ENCODE data around the gene ZNHIT2.
A peak's percentile ranks its signal among the peaks of the same experiment; 100 is the strongest.

ZNHIT2 gene

GRCh38 chr11:65134240-65134951 is 16.9 kb upstream of the ZNHIT2 start, which contains the start of gene SYVN1:
TSS of gene SYVN1 (minus strand) at chr11:65134519. CDS start at chr11:65133601, 918 bp downstream.
- DNase-seq: peak; percentile 91 to 94

DNA sequence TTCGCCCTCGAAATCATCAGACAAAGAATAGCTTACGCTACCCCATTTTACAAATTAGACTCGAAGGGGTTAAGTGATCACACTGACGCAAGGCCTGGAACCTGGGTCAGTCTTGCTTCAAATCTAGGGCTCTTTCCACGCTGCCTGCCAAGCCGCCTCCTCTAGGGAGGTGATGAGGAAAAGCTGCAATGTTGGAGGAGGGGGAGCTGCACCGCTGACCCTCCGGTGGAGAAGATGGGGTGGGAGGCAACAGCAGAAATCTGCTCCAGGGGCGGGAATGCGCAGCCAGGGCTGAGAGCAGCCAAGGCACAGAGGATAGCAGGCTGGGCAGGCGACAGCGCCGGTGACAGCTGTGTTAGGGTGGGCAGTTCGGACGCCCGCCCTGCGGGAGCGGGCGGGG is 16.2 kb upstream of the ZNHIT2 start:
- DNase-seq: no peak

DNA sequence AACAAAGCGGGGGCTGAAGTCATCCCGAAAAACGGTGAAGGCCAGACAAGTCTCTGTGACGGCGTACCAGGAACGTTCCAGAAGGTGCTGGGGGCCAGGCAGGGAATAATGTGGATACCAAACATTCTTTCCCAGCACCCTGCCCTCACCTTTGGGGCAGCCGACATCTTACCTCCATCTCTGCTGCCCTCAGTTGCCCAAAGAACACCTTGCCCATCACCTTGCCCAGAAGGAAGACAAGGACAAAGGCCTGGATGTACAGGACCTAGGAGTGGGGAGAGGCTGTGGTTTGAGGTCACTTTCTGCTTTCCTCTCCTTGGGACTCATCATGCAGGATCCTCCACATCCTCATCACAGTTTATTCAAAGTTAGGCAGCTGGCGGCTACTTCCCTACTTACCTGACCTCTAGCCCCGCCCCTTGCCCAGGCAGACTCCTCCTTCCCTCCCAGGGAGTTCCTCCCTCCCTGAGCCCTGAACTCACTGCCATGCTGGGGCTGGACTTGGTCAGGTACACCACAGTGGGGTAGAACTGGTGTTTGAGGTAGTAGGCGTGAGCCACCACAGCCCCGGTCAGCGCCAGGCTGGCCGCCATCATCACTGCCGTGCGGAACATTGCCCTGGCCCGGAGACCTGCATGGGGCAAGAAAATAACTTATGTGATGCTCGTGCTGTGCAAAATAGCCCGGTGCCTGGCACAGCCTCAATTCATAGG is 15.6 kb upstream of the ZNHIT2 start:
- peak; percentile 79 to 82 for DNase-seq

DNA sequence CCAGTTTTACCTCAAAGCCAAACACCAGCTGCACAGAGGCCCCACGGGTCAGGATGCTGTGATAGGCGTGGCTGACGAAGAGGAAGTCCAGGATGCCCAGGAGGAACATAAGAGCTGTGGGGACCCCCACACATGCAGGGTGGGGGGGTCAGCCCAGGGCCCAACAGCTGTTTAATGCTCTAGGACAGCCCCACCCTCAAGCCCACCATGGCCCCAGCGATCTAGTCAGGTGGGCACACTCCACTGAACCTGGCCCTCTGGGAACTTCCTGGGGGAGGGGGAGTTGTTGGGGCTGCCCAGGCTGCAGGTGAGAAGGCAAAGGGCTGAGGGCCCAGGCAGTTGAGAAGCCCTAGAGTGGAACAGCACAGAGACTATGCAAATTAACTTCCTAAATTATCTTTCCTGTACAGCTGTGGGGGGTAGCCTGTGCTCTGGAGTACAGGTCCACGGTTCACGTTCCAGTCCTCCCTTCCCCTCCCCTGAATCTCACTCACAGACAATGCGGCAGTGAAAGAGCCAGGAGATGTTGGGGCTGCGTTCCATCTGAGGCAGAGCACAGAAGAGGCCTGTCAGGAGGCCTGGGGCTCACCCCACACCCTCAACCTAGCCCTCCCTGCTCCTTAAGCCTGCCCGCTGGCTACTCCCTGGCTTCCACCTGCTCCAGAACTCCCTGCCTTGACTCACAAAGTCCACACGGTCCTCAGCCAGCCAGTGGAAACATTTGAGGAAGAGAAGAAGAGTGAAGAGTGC is 14.9 kb upstream of the ZNHIT2 start:
- no peak for DNase-seq

GRCh38 chr11:65131895-65132237 is 14.4 kb upstream of the ZNHIT2 start:
- no peak for DNase-seq

DNA sequence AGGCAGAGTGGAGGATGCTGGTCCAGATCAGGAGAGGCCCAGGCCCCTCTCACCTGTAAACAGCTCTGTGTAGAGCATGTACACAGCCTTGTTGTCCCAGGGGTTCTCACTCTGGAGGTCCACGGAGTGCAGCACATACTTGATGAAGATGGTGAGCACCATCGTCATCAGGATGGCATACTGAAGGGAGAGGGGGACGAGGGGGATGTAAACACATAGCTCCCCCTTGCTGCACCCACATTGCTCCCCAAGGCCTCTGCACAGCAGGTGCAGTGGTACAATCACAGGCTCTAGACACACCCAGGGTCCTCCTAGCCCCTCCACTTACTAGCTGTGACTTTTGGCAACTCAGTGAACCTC is 13.9 kb upstream of the ZNHIT2 start:
- no peak for DNase-seq

DNA sequence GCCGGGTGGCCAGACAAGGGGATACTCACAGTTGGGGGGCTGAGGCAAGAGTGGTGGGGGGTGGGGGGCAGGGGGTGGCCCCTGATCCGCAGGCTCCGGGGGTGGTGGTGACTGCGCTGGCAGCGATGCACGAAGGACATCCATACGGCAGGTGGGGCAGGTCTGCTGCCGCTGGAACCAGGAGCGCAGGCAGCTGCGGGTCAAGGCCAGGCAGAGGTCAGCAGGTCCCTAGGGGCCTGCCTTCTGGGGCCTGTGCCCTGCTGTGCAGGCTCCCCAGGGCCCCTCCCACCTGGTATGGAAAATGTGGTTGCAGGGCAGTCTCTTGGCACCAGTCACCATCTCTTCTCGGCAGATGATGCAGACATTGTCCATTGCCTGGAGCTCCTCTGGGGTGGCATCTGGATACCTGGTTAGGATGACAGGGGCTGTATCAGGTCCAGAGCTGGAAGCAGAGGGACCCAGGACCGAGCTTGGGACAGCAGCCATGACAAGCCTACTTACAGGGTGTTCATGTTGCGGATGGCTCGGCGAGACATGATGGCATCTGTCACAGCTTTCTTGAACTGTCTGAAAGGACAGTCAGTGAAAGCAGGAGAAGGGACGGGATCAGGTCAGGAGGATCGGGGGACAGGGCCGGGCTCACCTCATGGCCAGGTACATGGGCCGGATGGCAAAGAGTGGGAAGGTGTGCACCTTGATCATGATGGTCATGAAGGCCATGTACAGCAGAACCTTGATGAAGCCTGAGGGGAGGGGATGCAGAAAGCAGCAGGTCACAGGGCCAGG is 13.3 kb upstream of the ZNHIT2 start:
- DNase-seq: no peak

DNA sequence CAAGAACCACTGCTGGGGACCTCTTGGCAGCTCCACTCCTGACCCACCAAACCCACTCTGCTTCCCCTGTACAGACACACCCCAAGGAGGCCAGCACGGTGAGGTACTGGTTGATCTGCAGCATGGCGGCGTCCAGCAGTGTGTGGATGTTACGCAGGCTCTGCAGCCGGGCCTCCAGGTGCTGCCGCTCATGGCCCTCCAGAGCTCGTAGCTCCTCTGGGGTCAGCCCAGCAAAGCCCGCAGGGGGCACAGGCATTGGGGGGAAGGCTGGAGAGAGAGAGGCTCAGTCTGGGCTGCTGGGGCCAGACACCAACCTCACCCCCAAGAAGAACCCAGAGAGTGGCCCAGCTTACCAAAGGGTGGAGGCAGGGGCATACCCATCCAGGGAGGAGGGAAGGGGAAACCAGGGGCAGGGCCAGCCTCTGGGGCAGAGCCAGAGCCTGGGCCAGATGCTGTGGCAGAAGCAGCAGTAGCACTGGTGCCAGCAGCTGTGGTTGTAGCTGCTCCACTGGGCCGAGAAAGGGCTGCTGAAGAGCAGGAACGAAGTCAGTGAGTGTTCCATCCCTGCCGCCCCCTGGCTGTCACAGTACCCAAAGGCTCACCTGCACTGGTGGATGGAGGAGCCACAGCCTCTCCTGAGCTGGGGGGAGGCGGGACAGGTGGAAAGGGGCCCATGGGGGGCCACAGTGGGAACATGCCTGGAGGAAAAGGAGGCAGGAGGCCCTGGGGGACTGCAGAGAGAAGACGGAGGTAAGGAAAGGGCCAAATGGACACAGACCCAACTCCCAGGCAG is 12.3 kb upstream of the ZNHIT2 start:
- DNase-seq: no peak

GRCh38 chr11:65128182-65129145 is 11.0 kb upstream of the ZNHIT2 start:
- DNase-seq: no peak

GRCh38 chr11:65127473-65128181 is 10.1 kb upstream of the ZNHIT2 start:
- no peak for DNase-seq

DNA sequence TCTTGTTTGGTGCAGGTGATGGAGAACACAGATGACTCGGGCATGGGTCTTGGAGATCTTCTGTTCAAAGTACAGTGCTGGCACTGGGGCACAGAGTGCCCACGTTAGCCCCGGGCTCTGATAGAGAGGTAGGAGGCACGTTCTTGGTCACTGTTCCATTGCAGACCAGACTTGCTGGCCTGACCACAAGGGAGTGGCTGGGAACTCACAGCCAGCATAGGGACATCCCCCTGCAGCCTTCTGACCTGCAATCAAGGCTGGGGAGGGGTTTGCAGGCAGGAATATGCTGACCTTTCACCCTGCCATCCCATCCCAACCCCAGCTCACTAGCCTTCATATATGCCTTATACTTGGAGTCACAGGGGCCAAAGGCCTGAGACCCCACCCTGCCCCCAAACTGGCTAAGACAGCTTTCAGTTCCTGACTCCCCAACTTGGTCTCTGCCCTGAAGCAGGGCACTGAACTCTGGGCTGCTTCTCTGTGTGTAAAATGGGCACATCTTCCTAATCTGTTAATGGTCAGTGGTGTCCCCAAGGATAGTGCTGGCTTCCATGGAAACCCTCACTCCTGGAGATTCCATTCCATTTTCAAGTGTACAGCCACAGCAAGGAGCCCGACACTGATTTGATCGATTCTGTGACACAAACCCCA is 9.2 kb upstream of the ZNHIT2 start:
- DNase-seq: no peak

DNA sequence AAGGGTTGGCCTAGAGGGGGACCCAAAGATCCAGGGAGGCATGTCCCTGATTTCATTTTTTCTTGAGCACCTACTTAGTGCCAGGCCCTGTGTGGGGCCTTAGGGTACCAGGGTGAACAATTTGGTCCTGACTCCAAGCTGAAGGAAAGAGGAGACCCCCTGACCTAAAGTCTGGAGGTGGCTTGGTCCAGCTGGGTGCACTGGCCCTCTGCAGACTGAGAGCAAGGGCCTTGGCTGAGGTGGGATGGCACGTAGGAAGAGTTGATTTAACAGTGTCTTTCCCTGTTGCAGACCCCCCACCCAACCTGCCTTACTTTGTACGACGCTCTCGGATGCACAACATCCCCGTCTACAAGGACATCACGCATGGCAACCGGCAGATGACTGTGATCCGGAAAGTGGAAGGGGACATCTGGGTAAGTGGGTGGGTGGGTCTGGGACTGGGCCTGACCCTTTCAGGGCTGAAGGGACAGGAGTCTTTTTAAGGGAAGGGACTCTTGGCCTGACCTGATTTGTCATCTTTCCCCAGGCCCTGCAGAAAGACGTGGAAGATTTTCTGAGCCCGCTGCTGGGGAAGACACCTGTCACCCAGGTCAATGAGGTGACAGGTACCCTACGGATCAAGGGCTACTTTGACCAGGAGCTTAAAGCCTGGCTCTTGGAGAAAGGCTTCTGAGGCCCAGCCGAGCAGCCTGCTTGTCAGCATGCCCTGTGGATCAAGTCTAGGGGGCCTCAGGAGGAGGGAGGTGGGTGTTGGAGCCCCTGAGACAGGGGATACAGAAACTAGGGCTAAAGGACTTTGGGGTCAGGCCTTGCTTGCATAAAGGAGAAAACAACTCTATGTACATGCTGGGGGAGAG is 7.9 kb upstream of the ZNHIT2 start:
- DNase-seq: no peak

GRCh38 chr11:65124480-65125196 is 7.1 kb upstream of the ZNHIT2 start:
- DNase-seq: no peak

DNA sequence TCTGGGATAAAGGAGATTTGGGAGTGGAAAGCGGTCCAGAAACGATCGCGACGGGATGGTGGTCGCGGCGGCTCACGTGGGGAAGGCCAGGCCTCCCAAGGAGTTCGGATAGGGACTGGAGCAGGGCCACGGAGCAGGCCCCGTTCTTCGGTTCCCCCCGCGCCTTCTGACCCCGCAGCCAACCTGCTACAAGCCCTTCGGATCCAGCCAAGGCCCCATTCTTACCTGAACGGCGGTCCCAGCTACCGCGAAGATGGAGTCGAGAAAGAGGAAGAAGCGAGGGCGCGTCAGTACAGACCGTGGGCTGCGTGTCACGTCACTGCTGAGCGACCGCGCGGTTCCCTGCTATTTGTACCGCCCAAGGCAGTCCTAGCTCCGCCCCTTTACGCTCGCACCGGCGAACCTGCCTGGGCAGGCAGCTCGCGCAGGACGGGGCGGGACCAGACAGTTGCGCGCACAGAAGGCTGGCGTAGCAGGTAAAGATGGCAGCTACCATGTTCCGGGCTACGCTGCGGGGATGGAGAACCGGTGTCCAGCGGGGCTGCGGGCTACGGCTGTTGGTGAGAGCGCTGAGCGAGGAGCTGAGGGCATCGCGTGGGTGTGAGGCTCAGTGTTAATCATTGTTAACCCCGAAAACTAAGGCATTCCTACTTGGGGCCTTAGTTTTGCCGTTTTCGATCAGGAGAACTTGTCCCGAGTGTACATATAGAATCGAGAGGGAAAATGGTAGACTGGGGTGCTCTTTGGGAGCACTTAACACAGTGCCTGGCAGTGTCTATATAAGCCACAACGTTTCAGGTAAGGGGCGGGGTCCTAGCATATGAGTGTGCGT is 4.6 kb upstream of the ZNHIT2 start, which contains the start of the genes FAU and MRPL49:
TSS of gene FAU (minus strand) at position 270 of the 832 bp plus-strand sequence. CDS start 321 bp downstream, outside the sequence.
TSS of gene MRPL49 (plus strand) at position 457 of the 832 bp plus-strand sequence. CDS start at position 483, 26 bp downstream.
- DNase-seq: peak; percentile 99

DNA sequence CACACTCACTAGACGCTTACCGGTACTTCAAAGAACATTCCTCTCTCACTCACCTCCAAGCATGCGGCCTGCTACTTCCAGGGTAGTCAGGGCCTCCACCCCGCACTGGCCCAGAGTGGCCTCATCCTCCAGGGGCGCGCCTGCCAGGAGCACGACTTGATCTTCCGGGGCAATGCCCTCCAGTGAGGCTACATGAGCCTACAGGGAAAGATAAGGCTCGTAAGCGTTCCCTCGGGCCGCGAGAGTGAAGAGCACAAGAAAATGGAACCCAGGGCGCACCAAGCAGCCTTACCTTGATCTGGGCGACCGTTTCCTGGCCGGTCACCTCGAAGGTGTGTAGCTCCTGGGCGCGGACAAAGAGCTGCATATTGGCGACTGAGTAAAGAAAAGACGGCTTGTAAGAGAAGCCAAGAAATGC is 4.0 kb upstream of the ZNHIT2 start:
- DNase-seq: peak in 1 of 2 experiments; percentile 44

DNA sequence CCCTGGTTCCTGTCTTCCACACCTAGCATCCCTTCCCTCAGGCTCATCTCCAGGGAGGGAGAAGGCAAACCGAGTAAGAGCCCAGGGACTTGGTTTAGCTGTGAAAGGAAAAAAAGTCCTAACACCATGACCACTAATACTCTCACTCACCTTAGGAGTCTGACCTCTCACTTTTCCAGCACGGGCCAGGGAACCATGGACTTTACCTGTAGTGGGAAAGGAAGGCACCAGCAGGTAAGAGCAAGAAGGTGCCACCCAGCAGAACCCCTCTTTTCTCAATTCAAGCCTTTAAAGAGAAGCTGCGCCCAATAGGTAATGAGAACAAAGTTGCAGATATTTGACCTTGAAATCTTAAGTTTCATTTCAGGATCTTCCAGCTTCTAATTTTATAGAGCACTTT is 3.3 kb upstream of the ZNHIT2 start:
- no peak for DNase-seq

DNA sequence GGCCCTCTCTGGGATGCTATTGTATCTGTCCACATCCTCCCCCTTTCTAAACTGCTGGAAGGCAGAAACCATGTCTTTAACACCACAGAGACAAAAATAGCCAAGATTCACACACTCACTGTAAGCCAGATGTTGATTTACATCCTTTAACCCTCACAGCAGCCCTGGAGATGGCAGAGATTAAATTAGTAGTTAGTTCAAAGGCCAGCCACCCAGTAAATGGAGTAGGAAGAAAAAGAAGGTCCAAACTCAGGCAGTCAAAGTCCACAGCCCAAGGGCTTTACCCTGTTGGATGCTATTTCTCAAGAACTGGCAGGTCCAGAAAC is 2.1 kb upstream of the ZNHIT2 start:
- DNase-seq: no peak
